Neural progenitor cell (in vitro differentiated cells): Measurements from ENCODE around the gene GORASP1.

Experiments used
- EZH2 ChIP-seq: fragments of 200-600 bp; sonication (generic); IDR thresholded peaks from 2 replicates; pipeline ENCODE4 v1.6.1; 2017; ENCODE audit warnings: antibody characterized with exemption, mild to moderate bottlenecking, moderate library complexity
- EZH2phosphoT487 ChIP-seq: fragments of 200-600 bp; sonication (generic); IDR thresholded peaks from 2 replicates; pipeline ENCODE4 v1.6.1; 2017; ENCODE audit warnings: antibody characterized with exemption
- TF ChIP-seq, protein P1 (sequence below): fragments of 200-600 bp; sonication (generic); IDR thresholded peaks from 2 replicates; pipeline ENCODE4 v1.5.1; 2017; ENCODE audit warnings: antibody characterized with exemption, mild to moderate bottlenecking

DNA sequence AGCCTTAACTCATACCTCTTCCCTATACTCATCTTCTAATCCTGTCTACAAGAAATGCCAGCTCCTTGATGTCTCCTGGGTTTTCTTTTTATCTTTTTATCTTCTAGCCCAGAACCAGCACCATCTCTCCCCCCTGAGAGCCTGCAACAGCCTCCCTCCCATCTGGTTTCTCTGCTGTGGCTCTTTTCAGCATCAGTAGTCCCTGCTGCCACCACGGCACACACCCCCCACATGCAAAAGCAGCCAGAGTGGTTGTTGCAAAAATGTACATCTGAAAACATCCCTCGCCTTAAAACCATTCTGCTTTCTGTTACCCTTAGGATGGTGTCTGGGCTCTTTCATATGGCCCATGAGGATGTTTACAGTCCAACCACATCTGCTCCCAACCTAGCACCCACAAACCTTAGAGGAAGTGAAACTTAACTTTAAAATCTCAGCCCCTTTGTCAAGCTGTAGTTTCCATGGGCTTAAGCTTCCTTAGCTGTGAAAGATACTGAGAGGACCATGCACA, 828 bp upstream of the GORASP1 start:
- TF ChIP-seq EZH2phosphoT487, result no peak
- TF ChIP-seq, protein P1, sequence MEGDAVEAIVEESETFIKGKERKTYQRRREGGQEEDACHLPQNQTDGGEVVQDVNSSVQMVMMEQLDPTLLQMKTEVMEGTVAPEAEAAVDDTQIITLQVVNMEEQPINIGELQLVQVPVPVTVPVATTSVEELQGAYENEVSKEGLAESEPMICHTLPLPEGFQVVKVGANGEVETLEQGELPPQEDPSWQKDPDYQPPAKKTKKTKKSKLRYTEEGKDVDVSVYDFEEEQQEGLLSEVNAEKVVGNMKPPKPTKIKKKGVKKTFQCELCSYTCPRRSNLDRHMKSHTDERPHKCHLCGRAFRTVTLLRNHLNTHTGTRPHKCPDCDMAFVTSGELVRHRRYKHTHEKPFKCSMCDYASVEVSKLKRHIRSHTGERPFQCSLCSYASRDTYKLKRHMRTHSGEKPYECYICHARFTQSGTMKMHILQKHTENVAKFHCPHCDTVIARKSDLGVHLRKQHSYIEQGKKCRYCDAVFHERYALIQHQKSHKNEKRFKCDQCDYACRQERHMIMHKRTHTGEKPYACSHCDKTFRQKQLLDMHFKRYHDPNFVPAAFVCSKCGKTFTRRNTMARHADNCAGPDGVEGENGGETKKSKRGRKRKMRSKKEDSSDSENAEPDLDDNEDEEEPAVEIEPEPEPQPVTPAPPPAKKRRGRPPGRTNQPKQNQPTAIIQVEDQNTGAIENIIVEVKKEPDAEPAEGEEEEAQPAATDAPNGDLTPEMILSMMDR, result no peak
- TF ChIP-seq EZH2, result no peak
